UCSD-AML1 (cell line): ENCODE measurements around the gene FKBP9.
"Not testable (repeated sequence)": the region's sequence is repeated elsewhere in the genome, so short reads cannot be mapped to it uniquely, and the experiment has no call there.

ENCODE experiments used
- DNase-seq: peaks from one replicate; lab custom pipeline; 2025; ENCODE audit not compliant: unreplicated experiment; lab: John Stamatoyannopoulos, UW

Gene FKBP9

DNA sequence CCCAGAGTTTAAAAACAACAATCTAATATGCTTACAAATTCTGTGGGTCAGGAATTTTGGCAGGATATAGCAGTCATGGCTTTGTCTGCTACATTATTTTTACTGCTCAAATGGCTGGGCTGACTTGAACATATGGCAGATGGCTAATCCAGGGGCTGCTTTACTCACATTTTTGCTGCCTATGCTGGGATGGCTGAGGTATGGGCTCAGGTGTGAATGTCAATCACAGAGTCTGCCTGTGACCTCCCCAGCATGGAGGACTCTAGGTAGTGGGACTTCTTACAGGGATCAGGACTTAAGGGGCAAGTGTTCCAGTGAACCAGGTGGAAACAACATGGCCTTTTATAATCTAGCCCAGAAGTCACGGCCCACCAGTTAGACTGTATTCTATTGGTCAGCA lies 4.4 kb upstream of the FKBP9 start:
- no peak for DNase-seq

DNA sequence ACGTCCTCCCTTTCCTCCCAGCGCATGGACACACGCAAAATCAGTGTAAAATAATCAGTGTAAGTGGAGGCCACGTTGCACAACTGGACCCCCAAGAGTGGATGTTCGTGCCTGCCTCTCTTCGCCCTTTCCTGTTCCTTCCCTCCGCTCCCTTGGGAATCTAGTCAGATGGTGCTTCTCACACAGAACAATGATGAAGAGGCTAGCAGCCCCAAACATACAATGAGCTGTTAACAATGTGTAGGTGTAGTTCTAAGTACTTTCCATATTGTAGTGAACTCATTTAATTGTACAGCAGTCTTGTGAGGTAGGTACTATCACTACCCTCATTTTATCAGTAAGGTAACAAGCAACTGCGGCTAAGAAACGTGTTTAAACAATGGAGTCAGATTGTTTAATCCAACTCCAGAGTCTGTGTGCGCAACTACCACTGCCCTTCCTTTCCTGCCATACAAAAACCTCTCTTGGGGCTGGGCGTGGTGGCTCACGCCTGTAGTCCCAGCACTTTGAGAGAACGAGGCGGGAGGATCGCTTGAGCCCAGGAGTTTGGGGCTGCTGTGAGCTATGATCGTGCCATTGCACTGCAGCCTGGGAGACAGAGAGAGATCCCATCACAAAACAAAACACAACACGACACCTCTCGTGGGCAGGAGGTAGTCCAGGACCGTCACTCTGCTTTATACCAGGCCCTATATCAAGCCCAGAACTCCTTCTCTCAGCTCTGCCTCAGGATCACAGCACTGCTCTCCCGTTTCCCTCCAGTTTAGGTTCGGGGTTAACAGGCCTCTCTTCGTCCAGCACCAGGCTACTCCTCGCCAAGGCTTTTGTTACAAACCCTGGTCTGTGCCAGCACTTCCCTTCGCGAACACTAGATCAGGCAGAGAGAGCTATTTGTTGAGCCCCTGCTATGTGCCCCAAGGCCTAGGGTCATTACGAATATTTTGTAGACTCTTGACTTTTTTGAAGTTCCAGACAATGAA lies 1.1 kb downstream of the FKBP9 start:
- no peak for DNase-seq

- DNase-seq: not testable (repeated sequence)
These were observed 6.7 kb downstream of the FKBP9 start for GRCh38 chr7:32963880-32964301.

GRCh38 chr7:32964461-32965159 lies 7.4 kb downstream of the FKBP9 start:
- peak; percentile 13 for DNase-seq

- not testable (repeated sequence) for DNase-seq
These were observed 9.4 kb downstream of the FKBP9 start for GRCh38 chr7:32966489-32967267.

DNA sequence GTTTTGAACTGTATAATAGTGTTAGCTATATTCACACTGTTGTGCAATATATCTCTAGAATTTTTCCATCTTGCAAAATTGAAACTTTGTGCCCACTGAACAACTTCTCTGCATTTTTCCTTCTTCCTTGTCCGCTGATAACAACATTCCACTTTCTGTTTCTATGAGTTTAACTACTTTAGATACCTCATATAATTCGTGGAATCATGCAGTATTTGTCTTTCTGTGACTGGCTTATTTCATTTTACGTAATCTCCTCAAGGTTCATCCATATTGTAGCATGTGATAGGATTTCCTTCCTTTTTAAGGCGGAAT lies 10.0 kb downstream of the FKBP9 start:
- DNase-seq: not testable (repeated sequence)

GRCh38 chr7:32971967-32972366 lies 14.7 kb downstream of the FKBP9 start:
- DNase-seq: not testable (repeated sequence)

GRCh38 chr7:32977159-32977558 lies 19.9 kb downstream of the FKBP9 start:
- not testable (repeated sequence) for DNase-seq

- not testable (repeated sequence) for DNase-seq
These were observed 22.0 kb downstream of the FKBP9 start for GRCh38 chr7:32979246-32979645.

DNA sequence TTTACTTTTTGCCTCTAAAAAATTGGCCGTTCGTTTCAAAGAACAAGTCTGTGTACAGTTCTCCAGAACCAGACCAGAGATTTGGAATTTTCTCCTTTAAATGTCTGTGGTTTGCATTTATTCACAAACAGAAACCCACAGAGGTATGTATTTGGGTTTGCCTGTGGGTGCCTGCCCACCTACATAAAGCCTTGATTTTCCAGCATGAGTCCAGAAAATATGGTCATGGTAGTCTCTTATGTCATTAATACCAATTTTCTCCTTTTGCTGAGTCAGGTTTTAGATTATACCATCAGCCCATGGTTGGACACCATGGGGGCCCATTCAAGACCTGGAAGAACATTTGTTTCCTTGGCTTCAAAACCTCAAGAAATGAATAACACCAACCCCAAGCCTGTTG lies 22.7 kb downstream of the FKBP9 start:
- DNase-seq: not testable (repeated sequence)

- not testable (repeated sequence) for DNase-seq
These were observed 30.9 kb downstream of the FKBP9 start for GRCh38 chr7:32988148-32988547.

- DNase-seq: not testable (repeated sequence)
These were observed 33.9 kb downstream of the FKBP9 start for GRCh38 chr7:32991068-32991585.

DNA sequence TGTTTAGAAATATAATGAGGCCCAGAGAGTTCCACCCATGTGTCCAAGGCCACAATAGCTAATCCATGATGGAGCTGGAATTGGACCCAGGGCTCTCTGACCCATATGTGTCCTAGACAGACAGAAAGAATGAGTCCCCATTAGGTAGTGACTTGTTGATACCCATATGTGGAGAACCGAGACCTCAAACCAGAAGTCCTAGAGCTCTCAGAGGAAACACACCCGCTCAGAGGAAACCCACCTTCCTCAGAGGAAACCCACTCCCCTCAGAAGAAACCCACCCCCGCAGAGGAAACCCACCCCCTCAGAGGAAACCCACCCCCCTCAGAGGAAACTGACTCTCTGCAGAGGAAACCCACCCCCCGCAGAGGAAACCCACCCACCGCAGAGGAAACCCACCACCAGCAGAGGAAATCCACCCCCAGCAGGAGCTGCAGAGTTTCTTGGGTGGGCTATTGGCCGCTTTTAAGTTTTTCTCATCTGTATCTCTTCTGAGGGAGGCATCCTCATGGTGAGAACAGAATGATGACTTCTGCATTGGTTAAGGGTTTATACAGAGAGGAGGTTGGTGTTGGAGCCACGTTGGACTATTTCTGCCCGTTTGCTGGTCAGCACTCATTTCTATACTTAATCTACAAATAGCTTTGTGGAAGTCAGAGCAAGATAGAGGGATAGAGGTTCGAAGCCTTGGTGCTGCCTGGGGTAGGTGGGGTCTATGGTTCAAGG lies 34.9 kb downstream of the FKBP9 start:
- DNase-seq: peak; percentile 56

- DNase-seq: not testable (repeated sequence)
These were observed 35.5 kb downstream of the FKBP9 start for GRCh38 chr7:32992750-32993149.

- not testable (repeated sequence) for DNase-seq
These were observed 40.7 kb downstream of the FKBP9 start for GRCh38 chr7:32997956-32998355.

GRCh38 chr7:32998361-32999171 lies 41.3 kb downstream of the FKBP9 start:
- DNase-seq: peak; percentile 32

GRCh38 chr7:32999380-32999779 lies 42.1 kb downstream of the FKBP9 start:
- DNase-seq: not testable (repeated sequence)

DNA sequence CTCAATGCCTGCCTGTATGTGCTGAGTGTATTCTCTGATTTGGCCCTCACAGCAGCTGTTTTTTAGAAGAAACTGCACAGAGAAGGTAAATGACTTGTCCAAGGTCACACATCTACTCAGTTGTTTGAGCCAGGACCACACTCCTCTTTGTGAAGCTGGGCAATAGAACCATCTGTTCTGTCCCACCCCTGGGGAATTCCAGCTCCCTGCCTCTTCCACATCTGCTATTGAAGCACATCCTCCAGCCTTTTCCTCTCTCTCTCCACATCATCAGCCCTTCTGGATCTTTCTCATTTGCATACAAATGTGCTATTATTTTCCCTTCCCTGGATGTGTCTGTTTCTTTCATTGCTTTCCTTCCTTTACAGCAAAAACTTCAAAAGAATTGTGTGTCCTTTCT lies 45.9 kb downstream of the FKBP9 start:
- DNase-seq: not testable (repeated sequence)

GRCh38 chr7:33004104-33004616 lies 46.9 kb downstream of the FKBP9 start:
- not testable (repeated sequence) for DNase-seq
